Nephron (organoid): ENCODE data around the gene EDA2R.
A peak's percentile ranks its signal among the peaks of the same experiment; 100 is the strongest.

ENCODE experiments used
- H3K27ac Mint-ChIP-seq, 3 experiments: 2 replicates each; pipeline ENCODE4 v1.8.0; 2020; ENCODE audit warnings: mixed read lengths in 3 of 3, mild to moderate bottlenecking in 2 of 3, moderate library complexity in 1 of 3
- H3K27me3 Mint-ChIP-seq: 2 replicates; pipeline ENCODE4 v1.8.0; 2021; ENCODE audit warnings: low read depth, mild to moderate bottlenecking, moderate library complexity, mixed read lengths
- H3K36me3 Mint-ChIP-seq: 2 replicates; pipeline ENCODE4 v1.8.0; 2020; ENCODE audit warnings: low read depth, mixed read lengths
- H3K4me1 Mint-ChIP-seq: 2 replicates; pipeline ENCODE4 v1.8.0; 2020; ENCODE audit warnings: mixed read lengths
- H3K4me3 Mint-ChIP-seq, 3 experiments: 2 replicates each; pipeline ENCODE4 v1.8.0; 2020; ENCODE audit warnings: mild to moderate bottlenecking in 3 of 3, mixed read lengths in 3 of 3, moderate library complexity in 2 of 3
- H3K9me3 Mint-ChIP-seq: 2 replicates; pipeline ENCODE4 v1.8.0; 2020; ENCODE audit warnings: mixed read lengths
- TF ChIP-seq, protein P1 (sequence below), 3 experiments: fragments of 200-600 bp; sonication (generic); IDR thresholded peaks; one replicate each; pipeline ENCODE4 v1.5.0; 2021; ENCODE audit warnings: antibody characterized with exemption in 3 of 3; ENCODE audit not compliant: unreplicated experiment in 3 of 3

EDA2R gene, protein sequence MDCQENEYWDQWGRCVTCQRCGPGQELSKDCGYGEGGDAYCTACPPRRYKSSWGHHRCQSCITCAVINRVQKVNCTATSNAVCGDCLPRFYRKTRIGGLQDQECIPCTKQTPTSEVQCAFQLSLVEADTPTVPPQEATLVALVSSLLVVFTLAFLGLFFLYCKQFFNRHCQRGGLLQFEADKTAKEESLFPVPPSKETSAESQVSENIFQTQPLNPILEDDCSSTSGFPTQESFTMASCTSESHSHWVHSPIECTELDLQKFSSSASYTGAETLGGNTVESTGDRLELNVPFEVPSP

DNA sequence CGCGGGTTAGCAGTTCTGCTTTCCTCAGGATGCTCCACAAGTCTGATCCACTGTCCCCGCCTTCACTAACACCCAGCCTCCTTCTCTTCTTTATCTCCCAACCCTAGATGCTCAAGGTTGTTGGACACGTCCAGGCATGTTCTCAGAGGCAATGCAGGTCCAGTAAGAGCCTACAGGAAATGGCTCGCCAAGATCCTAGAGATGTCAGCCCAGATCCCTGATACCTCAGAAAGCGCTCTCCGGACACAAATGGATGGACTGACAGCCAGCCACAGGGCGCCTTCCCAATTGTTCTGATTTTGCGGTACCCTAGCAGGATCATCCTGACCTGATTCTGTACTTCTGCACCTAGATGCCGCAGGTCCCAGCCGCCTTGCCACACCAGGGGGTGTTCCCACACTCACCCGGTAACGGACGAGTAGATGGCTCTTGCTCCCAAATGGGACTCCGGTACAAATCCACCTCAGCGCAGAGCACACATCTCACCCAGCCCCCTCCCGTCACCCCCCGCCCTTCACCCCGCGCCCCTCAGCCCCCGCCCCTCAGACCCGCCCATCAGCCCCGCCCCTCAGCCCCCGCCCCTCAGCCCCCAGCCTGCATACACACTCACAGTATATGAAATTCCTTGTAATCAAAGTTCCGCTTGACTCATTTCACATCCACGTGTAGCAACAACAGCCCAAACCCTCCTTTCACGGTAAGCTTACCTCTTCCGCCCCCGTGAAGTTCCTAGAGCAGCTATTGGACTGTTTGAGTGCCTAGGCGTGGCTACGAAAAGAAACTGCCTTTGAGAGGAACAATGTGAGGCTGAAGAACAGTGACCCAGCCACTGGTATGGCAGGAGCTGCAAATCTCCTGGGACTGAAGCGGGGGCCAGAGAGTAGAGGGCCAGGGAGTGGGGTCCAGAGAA is at the start of gene EDA2R:
Gene EDA2R, minus strand, starts transcription at position 488 of the 910 bp plus-strand sequence. CDS start 23,058 bp downstream, outside the sequence.
- peaks cover 4% of the 10 kb centered on the region for H3K9me3 Mint-ChIP-seq
- TF ChIP-seq, protein P1, sequence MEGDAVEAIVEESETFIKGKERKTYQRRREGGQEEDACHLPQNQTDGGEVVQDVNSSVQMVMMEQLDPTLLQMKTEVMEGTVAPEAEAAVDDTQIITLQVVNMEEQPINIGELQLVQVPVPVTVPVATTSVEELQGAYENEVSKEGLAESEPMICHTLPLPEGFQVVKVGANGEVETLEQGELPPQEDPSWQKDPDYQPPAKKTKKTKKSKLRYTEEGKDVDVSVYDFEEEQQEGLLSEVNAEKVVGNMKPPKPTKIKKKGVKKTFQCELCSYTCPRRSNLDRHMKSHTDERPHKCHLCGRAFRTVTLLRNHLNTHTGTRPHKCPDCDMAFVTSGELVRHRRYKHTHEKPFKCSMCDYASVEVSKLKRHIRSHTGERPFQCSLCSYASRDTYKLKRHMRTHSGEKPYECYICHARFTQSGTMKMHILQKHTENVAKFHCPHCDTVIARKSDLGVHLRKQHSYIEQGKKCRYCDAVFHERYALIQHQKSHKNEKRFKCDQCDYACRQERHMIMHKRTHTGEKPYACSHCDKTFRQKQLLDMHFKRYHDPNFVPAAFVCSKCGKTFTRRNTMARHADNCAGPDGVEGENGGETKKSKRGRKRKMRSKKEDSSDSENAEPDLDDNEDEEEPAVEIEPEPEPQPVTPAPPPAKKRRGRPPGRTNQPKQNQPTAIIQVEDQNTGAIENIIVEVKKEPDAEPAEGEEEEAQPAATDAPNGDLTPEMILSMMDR (IDR thresholded peaks at IDR 0.05; ENCODE audit: unreplicated experiment in 3 of 3), result no peak
- H3K4me3 Mint-ChIP-seq, result peak within 1 kb of the TSS; percentile 72 to 86 (median 84)
- H3K36me3 Mint-ChIP-seq, result no peaks in the 10 kb centered on the region
- H3K4me1 Mint-ChIP-seq, result peaks cover 25% of the 10 kb centered on the region
- H3K27me3 Mint-ChIP-seq, result no peaks in the 10 kb centered on the region
- peak within 1 kb of the TSS; percentile 7 to 81 (median 63) for H3K27ac Mint-ChIP-seq

DNA sequence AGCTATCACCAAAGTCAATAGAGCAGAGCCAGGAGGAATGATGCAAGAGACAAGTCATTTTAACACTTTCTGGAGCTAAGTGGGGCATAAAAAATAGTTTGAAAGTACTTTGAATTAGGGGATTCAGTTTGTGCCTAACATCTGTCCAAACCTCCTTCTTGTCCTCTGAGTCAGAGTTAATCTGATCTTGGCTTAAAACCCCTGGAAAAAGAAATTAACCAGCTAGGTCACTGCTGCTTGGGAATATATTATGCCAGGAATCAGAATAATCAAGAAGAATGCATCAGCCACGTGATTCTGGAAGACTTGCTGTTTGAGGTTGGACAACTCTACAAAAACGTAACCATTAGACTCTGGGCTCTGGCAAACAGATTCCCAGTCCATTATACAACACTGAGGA is 45.3 kb upstream of the EDA2R start:
- Mint-ChIP-seq H3K27me3 (no peaks in the 10 kb centered on the region), H3K9me3 (peaks cover 7% of the 10 kb centered on the region), H3K4me3 (no peak overlapping the region), H3K27ac (no peak overlapping the region), H3K4me1 (no peaks in the 10 kb centered on the region), H3K36me3 (no peaks in the 10 kb centered on the region)
- TF ChIP-seq, protein P1 (IDR thresholded peaks at IDR 0.05; ENCODE audit: unreplicated experiment in 3 of 3), result no peak

DNA sequence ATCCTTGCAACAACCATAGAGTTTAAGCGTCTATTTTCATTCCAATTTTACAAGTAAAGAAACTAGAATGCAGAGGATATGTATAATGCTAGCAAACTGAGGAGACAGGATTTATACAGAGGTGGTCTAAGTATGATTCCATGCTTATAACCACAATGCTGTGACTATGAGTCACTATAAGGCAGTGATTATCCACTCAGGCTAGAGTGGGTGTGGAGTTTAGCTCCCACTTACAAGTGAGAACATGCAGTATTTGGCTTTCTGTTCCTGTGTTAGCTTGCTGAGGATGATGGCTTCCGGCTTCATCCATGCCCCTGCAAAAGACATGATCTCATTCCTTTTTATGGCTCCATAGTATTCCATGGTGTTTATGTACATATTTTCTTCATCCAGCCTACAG is 41.6 kb upstream of the EDA2R start:
- H3K4me1 Mint-ChIP-seq, result no peaks in the 10 kb centered on the region
- H3K4me3 Mint-ChIP-seq, result no peak overlapping the region
- peaks cover 2% of the 10 kb centered on the region for H3K9me3 Mint-ChIP-seq
- TF ChIP-seq, protein P1 (IDR thresholded peaks at IDR 0.05; ENCODE audit: unreplicated experiment in 3 of 3), result no peak
- no peak overlapping the region for H3K27ac Mint-ChIP-seq
- H3K36me3 Mint-ChIP-seq, result no peaks in the 10 kb centered on the region
- no peaks in the 10 kb centered on the region for H3K27me3 Mint-ChIP-seq

DNA sequence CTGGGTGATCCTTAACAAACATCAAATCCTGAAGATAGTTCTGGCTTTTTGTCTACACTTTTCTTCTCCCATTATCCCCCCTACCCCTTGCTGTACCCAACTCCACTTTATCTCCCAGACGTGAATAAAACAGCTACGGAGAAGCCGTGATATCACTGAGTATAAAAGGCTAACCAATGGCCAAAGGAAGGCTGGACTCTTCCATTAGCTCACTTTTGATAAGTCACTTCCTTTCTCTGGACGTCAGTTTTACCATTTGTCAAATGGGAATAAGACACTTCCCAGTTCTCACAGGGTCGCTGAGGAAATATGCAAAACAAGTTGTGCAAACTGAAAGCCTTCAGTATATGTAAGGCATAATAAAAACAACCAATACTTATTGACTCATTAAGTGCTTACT is 38.6 kb upstream of the EDA2R start:
- Mint-ChIP-seq H3K27ac (no peak overlapping the region), H3K27me3 (no peaks in the 10 kb centered on the region), H3K9me3 (no peaks in the 10 kb centered on the region), H3K36me3 (no peaks in the 10 kb centered on the region), H3K4me3 (no peak overlapping the region), H3K4me1 (no peaks in the 10 kb centered on the region)
- TF ChIP-seq, protein P1 (IDR thresholded peaks at IDR 0.05; ENCODE audit: unreplicated experiment in 3 of 3), result no peak

DNA sequence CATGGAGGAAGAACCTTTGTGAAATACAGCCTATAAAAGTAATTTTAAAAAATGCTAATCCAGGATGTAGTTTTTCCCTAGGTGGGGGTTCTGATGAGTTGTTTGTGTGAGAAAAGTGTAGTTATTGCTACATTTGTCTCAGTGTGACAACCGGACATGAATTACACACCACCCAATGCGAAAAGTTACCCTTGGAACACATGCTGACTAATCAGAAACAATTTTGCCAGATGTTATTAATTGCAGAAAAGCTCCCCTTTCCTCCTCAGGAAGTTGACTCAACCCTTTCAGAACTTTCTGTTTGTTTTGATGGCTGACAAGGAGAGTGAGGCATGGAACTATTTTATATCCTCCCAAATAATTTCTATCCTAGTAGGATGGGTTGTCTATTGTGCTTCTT is 38.1 kb upstream of the EDA2R start:
- H3K27ac Mint-ChIP-seq, result no peak overlapping the region
- no peaks in the 10 kb centered on the region for H3K27me3 Mint-ChIP-seq
- no peaks in the 10 kb centered on the region for H3K9me3 Mint-ChIP-seq
- no peaks in the 10 kb centered on the region for H3K4me1 Mint-ChIP-seq
- TF ChIP-seq, protein P1 (IDR thresholded peaks at IDR 0.05; ENCODE audit: unreplicated experiment in 3 of 3), result no peak
- no peak overlapping the region for H3K4me3 Mint-ChIP-seq
- H3K36me3 Mint-ChIP-seq, result no peaks in the 10 kb centered on the region
